Type B pancreatic cell (in vitro differentiated cells): ENCODE results near the gene FAM83F. TPM values are rescaled to one million over a fixed set of nuclear protein-coding genes. Genes with fewer than 3 reads are reported as not detected.
A peak's percentile ranks its signal among the peaks of the same experiment; 100 is the strongest.

Experiments
- DNase-seq: peaks from one replicate; pipeline ENCODE4 v3.0.0; 2021; ENCODE audit warnings: mixed read lengths; ENCODE audit not compliant: unreplicated experiment; ENCODE audit errors: extremely low spot score
- H3K27ac Mint-ChIP-seq: 2 replicates; pipeline ENCODE4 v1.8.0; 2021; ENCODE audit warnings: mild to moderate bottlenecking, mixed read lengths
- H3K27me3 Mint-ChIP-seq: 2 replicates; pipeline ENCODE4 v1.8.0; 2021; ENCODE audit warnings: mixed read lengths
- H3K36me3 Mint-ChIP-seq: 2 replicates; pipeline ENCODE4 v1.8.0; 2021; ENCODE audit warnings: mixed read lengths
- H3K4me1 Mint-ChIP-seq: one replicate; pipeline ENCODE4 v1.8.0; 2021; ENCODE audit warnings: mixed read lengths; ENCODE audit not compliant: unreplicated experiment
- H3K4me3 Mint-ChIP-seq: 2 replicates; pipeline ENCODE4 v1.8.0; 2021; ENCODE audit warnings: mild to moderate bottlenecking, mixed read lengths
- H3K9me3 Mint-ChIP-seq: 2 replicates; pipeline ENCODE4 v1.8.0; 2021; ENCODE audit warnings: mixed read lengths
- total RNA-seq: library from RNA; stranded (reverse); gene quantifications from 2 replicates; pipeline ENCODE4 v1.2.1, GENCODE V29; 2021; ENCODE audit warnings: low replicate concordance
- TF ChIP-seq, protein P1 (sequence below): fragments of 200-600 bp; sonication (generic); conservative IDR thresholded peaks from 2 replicates; pipeline ENCODE4 v1.5.0; 2021; ENCODE audit warnings: antibody characterized with exemption, mild to moderate bottlenecking

FAM83F gene
- total RNA-seq, 1 donor from 2014 or later, result 12.4 TPM

DNA sequence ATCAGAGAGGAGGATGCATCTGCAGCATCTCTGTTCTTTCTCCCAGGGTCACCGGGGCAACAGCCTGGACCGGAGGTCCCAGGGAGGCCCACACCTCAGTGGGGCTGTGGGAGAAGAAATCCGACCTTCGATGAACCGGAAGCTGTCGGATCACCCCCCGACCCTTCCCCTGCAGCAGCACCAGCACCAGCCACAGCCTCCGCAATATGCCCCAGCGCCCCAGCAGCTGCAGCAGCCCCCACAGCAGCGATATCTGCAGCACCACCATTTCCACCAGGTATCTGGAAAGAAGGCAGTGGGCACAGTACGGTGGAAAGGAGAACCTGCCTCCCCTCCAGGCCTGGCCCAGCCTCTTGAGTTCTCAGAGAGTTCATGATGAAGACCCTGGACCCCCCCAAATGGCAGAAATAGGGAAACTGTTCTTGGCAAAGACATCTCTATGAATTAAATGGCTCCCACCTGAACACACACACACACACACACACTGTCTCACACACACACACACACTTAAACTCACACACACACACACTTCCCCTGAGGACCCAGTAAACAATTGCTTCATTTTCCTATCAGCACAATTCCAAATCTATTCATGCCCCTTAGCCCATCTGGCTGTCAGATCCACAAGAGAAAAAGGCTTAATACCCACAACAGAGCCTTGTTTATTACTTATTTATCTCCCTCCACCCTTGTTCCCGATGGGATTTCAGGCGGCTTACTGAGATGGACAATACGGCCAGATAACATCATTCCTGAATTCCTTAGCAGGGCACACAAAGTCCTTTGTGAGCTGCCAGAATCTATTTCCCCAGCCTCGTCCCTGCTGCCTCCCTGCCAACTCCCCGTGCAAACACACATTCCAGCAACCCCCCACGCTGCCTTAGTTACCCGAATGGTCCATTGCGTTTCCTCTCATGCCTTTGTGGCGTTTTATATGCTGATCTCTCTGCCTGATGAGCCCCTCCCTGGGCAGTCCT lies 26.5 kb upstream of the FAM83F start:
- Mint-ChIP-seq H3K4me3 (peak overlapping the region; percentile 42), H3K4me1 (peaks cover 22% of the 10 kb centered on the region), H3K36me3 (no peaks in the 10 kb centered on the region), H3K27ac (peak overlapping the region; percentile 25), H3K9me3 (no peaks in the 10 kb centered on the region), H3K27me3 (peaks cover 39% of the 10 kb centered on the region)
- TF ChIP-seq, protein P1, sequence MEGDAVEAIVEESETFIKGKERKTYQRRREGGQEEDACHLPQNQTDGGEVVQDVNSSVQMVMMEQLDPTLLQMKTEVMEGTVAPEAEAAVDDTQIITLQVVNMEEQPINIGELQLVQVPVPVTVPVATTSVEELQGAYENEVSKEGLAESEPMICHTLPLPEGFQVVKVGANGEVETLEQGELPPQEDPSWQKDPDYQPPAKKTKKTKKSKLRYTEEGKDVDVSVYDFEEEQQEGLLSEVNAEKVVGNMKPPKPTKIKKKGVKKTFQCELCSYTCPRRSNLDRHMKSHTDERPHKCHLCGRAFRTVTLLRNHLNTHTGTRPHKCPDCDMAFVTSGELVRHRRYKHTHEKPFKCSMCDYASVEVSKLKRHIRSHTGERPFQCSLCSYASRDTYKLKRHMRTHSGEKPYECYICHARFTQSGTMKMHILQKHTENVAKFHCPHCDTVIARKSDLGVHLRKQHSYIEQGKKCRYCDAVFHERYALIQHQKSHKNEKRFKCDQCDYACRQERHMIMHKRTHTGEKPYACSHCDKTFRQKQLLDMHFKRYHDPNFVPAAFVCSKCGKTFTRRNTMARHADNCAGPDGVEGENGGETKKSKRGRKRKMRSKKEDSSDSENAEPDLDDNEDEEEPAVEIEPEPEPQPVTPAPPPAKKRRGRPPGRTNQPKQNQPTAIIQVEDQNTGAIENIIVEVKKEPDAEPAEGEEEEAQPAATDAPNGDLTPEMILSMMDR, result no peak
- DNase-seq, result no peak

DNA sequence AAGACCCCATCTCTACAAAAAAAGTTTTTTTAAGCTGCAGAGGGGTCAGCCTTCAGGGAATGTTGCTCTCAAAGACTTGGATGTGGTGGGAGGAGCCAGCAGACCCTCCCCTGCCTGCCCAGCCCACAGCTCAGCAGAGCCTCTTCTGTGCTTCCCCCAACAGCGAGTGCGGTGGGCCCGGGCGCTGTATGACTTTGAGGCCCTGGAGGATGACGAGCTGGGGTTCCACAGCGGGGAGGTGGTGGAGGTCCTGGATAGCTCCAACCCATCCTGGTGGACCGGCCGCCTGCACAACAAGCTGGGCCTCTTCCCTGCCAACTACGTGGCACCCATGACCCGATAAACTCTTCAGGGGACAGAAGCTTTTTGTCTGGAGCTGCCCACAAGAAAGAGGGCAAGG lies 24.0 kb upstream of the FAM83F start:
- no peak for DNase-seq
- peaks cover 22% of the 10 kb centered on the region for H3K4me1 Mint-ChIP-seq
- no peak overlapping the region for H3K27ac Mint-ChIP-seq
- H3K4me3 Mint-ChIP-seq, result no peak overlapping the region
- H3K9me3 Mint-ChIP-seq, result no peaks in the 10 kb centered on the region
- TF ChIP-seq, protein P1, result no peak
- peaks cover 47% of the 10 kb centered on the region for H3K27me3 Mint-ChIP-seq
- no peaks in the 10 kb centered on the region for H3K36me3 Mint-ChIP-seq

DNA sequence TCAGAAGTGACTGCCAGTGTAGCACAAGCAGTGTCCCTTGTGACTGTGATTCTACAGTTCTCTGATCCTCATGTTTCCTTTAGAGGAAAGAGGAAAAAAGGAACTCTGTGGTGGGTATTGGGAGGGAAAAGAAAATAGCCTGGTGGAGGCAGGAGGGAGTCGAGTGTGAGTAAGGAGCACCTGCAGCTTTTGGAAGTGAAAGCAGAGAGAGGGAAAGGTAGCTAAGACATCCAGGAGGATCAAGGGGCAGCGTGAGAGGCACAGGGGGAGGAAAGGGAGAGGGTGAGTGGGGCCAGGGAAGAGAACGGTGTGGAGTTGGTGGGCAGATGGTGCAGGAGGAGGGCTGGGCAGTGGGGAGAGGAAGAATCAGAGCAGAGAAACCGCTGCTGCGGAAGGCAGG lies 22.1 kb upstream of the FAM83F start:
- peaks cover 58% of the 10 kb centered on the region for H3K27me3 Mint-ChIP-seq
- no peak overlapping the region for H3K4me3 Mint-ChIP-seq
- H3K27ac Mint-ChIP-seq, result no peak overlapping the region
- H3K9me3 Mint-ChIP-seq, result no peaks in the 10 kb centered on the region
- no peaks in the 10 kb centered on the region for H3K36me3 Mint-ChIP-seq
- no peak for DNase-seq
- TF ChIP-seq, protein P1, result no peak
- peaks cover 18% of the 10 kb centered on the region for H3K4me1 Mint-ChIP-seq

GRCh38 chr22:39973656-39974055 lies 21.1 kb upstream of the FAM83F start:
- TF ChIP-seq, protein P1, result no peak
- no peak overlapping the region for H3K27ac Mint-ChIP-seq
- H3K27me3 Mint-ChIP-seq, result peaks cover 54% of the 10 kb centered on the region
- no peaks in the 10 kb centered on the region for H3K9me3 Mint-ChIP-seq
- DNase-seq, result no peak
- H3K36me3 Mint-ChIP-seq, result no peaks in the 10 kb centered on the region
- no peak overlapping the region for H3K4me3 Mint-ChIP-seq
- H3K4me1 Mint-ChIP-seq, result peaks cover 11% of the 10 kb centered on the region

DNA sequence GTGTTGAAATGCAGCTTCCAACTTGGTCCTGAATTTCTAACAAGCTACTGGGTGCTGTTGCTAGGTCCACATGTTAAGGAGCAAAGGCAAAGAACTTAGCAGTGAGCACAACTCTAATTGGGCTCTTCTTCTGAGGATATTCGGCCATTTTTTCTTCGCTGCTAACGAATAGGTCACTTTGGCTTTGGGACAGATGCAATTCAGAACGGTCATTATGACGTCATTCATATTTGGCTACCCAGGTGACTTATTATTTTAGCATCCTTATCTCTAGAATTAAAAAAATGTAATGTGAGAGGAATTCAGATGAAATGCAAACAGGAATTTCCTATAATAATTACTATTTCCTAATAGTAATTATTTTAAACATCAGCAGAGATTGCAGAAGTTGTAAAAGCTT lies 20.7 kb upstream of the FAM83F start:
- Mint-ChIP-seq H3K27ac (no peak overlapping the region), H3K4me3 (no peak overlapping the region), H3K4me1 (peaks cover 7% of the 10 kb centered on the region), H3K27me3 (peaks cover 54% of the 10 kb centered on the region), H3K36me3 (no peaks in the 10 kb centered on the region), H3K9me3 (no peaks in the 10 kb centered on the region)
- no peak for DNase-seq
- TF ChIP-seq, protein P1, result no peak
